HG03280 (cell line): ENCODE measurements around the gene SMARCA2.

ENCODE experiments used
- ATAC-seq: cut with Tn5 transposase; IDR thresholded peaks from one replicate; pipeline ENCODE4 v1.9.1; 2021; ENCODE audit warnings: mild to moderate bottlenecking, moderate library complexity; ENCODE audit not compliant: unreplicated experiment

The SMARCA2 gene

GRCh38 chr9:2015581-2016407, 647 bp downstream of the SMARCA2 start:
- no peak for ATAC-seq

GRCh38 chr9:2016408-2017330, 1.5 kb downstream of the SMARCA2 start:
- no peak for ATAC-seq

- ATAC-seq, result peak; percentile 25
Observed at GRCh38 chr9:2017331-2018161, 2.4 kb downstream of the SMARCA2 start.

GRCh38 chr9:2018162-2018643, 3.1 kb downstream of the SMARCA2 start:
- ATAC-seq, result no peak

- ATAC-seq, result no peak
Observed at GRCh38 chr9:2018764-2019558, 3.8 kb downstream of the SMARCA2 start.

- no peak for ATAC-seq
Observed at GRCh38 chr9:2019723-2020122, 4.6 kb downstream of the SMARCA2 start.

- no peak for ATAC-seq
Observed at GRCh38 chr9:2021731-2022130, 6.6 kb downstream of the SMARCA2 start.

- no peak for ATAC-seq
Observed at GRCh38 chr9:2022560-2022959, 7.4 kb downstream of the SMARCA2 start.

- no peak for ATAC-seq
Observed at GRCh38 chr9:2023042-2023441, 7.9 kb downstream of the SMARCA2 start.

GRCh38 chr9:2023532-2023931, 8.4 kb downstream of the SMARCA2 start:
- no peak for ATAC-seq

GRCh38 chr9:2024888-2025782, 10.0 kb downstream of the SMARCA2 start:
- ATAC-seq, result no peak

- no peak for ATAC-seq
Observed at GRCh38 chr9:2026220-2026997, 11.3 kb downstream of the SMARCA2 start.

GRCh38 chr9:2027543-2028160, 12.5 kb downstream of the SMARCA2 start:
- no peak for ATAC-seq

GRCh38 chr9:2028888-2029287, 13.7 kb downstream of the SMARCA2 start:
- no peak for ATAC-seq

GRCh38 chr9:2029666-2030170, 14.6 kb downstream of the SMARCA2 start:
- ATAC-seq, result no peak

GRCh38 chr9:2032234-2032633, 17.1 kb downstream of the SMARCA2 start:
- no peak for ATAC-seq

GRCh38 chr9:2036844-2037243, 21.7 kb downstream of the SMARCA2 start:
- no peak for ATAC-seq
